NCI-H1436 treated with DMSO at 0.1 percent for 48 hours (cell line): ENCODE data around the gene NEGR1.

Experiments used
- DNase-seq: peaks from one replicate; lab custom pipeline; 2025; lab: John Stamatoyannopoulos, UW

NEGR1 gene

DNA sequence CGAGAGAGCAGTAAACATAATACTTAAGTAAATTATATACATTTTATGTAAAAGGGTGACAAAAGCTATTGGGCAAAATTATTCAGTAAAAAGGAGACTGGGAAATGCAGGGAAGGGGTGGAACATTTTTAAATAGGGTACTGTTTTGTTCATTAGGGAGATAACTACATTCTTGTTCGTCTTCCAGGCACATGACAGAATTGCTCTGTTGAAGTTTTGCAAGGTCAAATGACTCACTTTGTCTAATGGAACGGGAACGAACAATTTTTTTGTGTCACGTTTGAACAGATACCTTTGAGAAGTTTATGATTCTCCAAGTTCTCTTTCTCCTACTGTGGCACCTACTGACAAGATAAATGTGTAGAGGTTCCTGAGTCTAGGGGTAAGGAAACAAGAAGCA, 819.2 kb downstream of the NEGR1 start:
- DNase-seq: no peak

DNA sequence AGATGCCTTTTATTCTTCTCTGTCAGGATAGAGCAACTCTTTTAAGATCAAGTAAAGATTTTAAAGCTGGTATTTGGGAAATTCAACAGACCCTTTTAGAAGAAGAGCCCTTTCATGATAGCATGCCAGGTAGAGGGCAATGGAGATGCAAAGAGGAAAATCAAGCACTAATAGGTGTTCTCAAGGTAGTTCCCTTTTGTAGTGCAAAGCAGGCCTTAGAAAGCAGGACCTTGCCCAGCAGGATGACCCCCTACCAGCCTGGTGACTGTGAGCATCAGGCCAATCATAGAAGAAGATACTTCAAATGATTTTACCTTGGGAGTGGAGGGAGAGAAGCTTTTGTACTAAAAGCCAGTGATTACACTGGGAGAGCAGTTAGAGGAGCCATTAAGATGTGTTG, 820.1 kb downstream of the NEGR1 start:
- no peak for DNase-seq

DNA sequence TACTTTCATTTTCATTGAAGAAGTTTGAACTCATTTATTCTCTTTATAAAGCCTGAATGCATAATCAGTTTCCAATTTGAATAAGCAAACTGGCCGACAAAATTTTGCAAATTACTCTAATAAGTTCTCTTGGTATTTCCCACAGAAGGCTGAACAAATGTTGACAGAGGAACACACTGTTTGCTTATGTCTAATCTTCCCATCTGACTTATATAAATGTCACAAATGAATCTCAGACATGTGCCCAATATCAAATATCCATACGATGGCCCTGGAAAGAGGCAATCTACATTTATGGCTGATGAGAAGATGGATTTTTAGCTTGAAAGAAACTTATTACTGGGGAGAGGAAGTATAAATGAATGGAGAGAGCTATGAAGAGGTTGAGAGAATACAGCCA, 820.9 kb downstream of the NEGR1 start:
- DNase-seq: no peak

DNA sequence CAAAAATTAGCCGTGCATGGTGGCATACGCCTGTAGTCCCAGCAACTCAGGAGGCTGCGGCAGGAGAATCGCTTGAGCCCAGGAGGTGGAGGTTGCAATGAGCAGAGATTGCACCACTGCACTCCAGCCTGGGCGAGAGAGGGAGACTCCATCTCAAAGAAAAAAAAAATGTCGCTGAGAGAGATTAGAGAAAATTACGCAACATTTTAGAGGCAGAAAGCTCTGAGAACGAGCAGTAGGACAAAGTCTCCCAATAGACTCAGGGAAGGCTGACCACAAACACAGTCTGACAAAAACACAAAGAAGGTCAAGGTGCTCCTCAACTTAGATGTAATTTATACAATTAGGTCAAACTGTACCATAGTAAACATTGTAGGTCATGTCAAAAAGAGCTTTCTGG, 833.9 kb downstream of the NEGR1 start:
- DNase-seq: no peak

DNA sequence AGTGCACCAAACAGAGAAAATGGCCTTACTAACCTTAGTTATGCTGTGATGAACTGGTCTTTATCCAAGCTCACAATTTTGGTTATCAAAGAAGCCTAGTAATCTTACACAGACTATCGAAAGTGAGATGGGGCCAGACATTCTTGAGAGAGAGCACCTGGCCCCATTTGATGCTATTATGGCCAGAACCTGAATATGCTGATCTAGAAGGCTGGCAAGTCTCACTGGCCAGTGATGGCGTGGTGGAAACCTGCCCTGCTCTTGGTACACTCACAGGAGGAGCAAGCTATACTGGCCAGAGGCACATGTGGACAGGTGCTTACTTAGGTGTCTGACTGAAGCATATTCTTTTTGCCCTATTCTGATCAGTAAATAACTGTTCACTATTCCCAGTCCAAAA, 843.7 kb downstream of the NEGR1 start:
- no peak for DNase-seq

DNA sequence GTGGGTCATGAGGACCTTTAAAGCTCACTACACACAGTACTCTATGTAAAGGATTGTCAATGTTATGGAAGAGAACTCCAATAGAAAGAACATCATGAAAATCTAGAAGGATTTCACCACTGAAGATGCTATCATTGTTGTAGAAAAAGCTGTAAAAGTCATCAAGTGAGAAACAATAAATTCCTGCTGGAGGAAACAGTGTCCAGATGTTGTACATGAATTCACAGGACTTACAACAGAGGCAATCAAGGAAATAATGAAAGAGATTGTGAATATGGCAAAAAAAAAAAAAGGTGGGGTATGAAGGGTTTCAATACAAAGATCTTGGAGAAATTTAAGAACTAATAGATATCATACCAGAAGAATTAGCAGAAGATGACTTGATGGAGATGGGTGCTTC, 846.4 kb downstream of the NEGR1 start:
- DNase-seq: no peak

DNA sequence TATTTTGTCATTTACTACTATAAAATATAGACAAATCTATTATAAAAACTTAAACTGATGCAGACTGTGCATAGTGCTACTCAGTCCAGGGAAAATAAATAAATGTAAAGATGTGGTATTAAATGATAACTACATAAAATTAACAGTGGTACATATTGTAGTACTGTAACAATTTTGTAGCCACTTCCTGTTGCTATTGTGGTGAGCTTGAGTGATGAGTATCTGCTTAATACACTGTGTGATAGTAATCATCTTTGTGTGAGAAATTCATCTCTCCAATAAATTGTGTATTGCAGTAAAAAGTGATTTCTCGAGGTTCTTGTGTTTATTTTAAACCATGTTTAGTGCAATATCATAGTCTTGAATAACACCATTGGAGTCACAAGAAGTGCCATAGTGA, 848.1 kb downstream of the NEGR1 start:
- DNase-seq: no peak

DNA sequence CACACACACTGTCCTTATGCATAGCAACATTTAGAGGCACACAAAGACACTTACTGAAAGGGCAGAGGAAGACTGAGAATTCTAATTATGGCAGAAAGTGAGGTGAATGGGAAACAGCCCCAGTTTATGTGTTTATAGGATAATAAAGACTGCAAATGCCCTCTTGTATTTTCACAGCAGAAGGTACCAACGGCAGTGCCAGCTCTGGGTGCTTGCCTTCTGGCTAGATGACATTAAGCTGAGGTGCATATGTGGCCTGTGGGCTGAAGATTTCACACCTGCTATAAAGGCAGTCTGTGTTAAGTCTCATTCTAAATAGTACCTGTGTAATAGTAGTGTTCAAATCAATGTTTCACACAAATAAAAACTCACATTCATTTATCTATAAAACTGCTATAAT, 854.3 kb downstream of the NEGR1 start:
- DNase-seq: no peak

DNA sequence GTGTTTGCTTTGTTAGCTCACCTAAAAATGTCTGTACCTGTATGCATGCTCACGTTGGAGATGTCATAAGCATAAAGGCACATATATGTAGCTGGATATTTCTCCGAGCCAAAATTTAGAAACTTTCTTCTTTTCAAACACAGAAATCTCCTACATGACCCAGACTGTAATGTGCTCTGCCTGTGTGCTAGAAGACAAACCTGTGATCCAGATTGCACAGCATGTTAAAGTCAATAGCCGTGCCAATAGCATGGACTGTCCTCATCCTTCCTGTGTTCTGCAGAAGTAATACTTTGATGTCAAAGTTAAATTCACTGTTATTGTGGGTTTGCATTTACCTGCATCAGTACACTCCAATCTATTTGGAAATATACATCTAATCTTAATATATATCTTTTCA, 855.3 kb downstream of the NEGR1 start:
- DNase-seq: no peak

DNA sequence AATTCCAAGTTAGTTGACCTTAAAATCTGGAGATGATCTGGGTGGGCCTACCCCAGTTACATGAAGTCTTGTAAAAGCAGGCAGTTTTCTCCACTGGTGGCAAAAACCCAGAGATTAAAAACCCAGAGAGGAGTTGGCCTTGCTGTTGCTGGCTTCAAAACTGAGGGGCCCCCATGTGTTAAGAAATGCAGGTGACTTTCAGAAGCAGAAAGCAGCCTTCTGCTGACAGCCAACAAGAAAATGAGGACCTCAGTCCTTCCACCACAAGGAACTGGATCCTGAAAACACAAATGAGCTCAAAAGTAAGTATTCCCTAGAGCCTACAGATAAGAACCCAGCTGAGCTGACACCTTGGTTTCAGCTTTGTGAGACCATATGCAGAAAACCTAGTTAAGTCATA, 857.8 kb downstream of the NEGR1 start:
- DNase-seq: no peak

DNA sequence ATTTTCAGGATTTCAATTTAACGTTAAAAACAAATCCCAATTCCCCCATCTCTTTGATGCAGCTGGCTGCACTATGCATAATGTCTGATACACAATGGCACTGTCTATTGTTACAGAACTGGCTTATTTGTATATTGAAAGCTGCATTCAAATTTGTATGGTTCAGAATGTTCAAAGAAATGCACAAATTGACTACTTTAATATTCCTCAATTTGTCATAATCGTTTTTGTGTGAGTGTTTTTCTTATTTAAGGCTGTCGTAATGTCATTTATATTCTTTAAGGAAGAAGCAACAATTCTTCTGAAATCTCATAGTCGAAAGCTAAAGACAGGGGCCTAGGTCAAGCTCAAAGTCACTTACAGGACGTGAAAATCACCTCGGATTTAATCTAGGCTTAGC, 860.1 kb downstream of the NEGR1 start:
- no peak for DNase-seq

DNA sequence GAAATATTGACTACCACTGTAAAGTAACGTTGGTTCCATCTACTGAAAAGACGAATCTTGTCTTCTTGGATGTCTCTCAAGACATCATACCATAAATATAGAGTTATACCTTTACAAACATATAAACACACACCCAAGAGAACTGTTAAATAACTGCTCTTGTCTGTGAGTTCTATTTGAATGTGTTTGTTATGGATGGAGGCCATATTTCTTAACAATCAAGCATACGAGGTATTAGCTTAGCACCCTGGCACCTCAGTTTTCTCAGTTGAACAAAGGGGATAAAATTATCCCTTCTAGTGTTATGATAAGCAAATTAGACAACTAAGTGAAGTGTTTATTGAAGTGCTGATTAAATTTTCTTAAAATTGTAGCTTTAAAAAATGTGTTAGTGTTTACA, 864.9 kb downstream of the NEGR1 start:
- no peak for DNase-seq

DNA sequence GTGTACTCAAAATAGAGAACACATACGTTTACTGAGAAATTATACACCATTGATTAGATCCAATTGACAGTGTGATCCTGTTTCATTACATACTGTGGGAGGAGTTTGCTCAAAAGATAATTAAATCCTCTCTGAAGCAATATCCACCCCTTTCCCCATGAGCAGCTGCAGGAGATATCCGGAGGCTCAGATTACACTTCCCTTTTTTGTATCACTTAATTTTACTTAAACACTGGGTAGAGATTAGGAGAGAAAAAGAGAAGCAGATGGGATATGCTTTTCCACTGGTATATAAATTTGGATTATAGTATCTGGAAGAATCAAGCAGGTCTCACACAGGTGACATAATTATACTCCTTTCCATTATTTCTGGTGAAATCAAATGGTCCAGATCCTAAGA, 868.2 kb downstream of the NEGR1 start:
- peak; percentile 74 for DNase-seq

DNA sequence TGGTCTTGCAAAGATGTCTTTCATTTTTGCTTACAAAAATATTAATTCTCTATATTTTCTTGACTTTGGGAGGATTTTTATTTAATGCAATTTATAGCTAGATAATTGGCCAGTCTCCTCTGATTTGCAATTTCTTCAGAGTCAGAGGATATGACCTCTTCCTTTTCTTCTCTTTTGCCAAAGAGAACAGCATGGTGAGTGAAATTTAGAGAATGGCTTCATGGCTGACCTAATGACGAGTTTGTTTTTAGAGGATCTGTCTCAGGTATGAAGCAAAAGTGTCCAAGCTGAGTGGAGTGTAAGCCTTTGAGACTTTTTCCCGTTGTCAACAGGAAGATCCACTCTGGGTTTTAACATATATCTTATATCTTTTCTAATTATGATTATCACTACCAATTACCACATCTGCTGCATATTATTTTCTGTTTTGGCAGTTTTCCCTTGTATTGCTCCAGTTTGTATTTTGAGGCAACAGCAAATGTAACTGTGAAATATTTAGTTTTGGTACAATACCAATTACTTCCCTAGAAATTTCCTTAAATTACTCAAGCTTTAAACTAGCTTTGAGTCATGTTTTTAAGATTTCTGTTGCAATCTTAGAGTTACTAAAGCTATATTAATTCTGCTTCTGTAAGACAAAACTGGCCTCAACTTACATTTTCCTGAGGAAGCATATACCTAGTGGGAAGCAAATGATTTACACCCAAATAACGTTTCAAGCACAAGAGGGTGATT, 868.7 kb downstream of the NEGR1 start:
- DNase-seq: no peak

DNA sequence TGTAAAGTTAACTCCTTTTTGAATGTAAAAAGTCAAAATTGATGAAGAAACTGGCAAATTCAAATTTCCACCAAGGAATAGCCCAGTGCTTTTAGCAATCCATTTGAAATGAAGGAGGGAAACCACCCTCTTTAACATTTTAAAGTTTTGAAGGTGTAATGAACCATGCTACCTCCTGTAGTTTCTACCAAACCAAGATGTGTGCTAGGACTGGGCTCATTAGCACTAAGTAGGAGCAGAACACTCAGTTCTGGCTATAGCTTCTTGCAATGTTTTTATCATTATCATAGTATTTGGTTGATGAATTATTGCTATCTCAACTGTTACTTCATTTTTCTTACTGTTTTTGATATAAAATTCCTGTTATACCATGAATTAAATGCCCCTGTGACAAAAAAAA, 882.3 kb downstream of the NEGR1 start:
- DNase-seq: no peak

DNA sequence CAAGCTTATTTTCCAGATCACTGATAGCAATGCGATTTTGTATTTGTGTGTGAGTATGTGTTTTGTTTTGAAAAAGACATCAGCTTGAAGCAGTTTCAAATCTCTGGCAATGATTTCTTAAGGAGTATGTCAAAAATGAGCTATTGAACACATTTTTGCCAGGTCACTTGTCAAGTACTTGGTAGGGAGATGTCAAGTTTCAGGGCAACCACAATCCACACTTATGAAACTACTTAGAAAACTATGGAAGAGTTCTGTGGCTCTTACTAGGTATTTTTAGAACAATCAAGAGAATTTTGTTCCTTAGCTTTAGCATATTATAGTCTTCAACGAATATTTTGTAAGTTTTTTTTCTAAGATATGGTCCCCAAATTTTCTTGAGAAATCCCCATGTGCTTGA, 882.7 kb downstream of the NEGR1 start:
- DNase-seq: no peak

DNA sequence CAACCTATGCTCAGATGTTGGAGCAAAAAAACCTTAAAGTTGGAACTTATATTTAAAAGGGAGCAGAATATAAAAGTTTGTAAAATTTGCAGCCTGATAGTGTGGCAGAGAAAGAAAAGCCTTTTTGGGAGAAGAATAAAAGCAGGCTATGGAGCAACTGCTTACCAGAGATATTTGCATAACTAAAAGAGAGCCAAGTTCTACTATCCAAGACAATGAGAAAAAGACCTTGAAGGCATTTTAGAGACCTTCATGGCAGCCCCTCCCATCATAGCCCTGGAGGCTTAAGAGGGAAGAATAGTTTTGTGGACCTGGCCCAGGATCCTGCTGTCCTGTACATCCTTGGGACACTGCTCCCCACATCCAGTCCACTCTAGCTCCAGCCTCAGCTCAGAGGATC, 889.0 kb downstream of the NEGR1 start:
- no peak for DNase-seq

DNA sequence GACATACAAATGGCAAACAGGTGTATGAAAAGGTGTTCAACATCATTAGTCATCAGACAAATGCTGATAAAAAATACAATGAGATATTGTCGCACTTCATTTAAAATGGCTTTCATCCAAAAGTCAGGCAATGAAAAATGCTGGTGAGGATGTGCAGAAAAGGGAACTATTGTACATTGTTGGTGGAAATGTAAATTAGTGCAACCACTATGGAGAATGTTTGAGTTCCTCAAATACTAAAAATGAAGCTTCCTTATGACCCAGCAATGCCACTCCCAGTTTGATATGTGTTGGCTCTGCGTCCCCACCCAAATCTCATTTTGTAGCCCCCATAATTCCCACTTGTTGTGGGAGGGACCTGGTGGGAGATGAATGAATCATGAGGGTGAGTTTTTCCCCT, 891.8 kb downstream of the NEGR1 start:
- no peak for DNase-seq

DNA sequence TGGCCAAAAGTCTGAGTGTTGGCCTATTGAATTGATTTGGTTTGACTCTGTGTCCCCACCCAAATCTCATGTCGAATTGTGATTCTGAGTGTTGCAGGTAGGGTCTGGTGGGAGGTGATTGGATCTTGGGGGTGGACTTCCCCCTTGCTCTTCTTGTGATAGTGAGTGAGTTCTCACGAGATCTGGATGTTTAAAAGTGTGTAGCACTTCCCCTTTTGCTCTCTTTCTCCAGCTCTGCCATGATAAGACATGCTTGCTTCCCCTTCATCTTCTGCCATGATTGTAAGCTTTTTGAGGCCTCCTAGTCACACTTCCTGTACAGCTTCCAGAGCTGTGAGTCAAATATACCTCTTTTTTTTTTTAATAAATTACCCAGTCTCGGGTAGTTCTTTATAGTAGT, 904.5 kb downstream of the NEGR1 start:
- no peak for DNase-seq

DNA sequence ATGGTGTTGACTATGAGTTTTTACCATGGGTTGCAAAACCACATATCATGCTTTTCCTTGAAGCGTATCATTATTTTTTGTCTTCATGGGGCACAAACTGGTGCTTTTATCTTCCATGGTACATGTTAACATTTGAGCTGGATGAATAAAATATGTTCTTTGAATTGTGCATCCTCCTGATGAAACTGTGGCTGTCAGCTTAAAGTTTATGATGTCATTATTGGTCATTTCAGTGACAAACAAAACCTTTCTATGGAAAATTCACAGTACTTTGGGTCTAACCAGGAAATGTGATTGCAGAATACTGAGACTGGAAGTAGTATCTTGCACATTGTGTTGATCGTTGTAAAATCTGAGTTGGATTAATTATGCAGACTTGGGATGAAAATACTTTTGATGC, 909.8 kb downstream of the NEGR1 start:
- DNase-seq: no peak

DNA sequence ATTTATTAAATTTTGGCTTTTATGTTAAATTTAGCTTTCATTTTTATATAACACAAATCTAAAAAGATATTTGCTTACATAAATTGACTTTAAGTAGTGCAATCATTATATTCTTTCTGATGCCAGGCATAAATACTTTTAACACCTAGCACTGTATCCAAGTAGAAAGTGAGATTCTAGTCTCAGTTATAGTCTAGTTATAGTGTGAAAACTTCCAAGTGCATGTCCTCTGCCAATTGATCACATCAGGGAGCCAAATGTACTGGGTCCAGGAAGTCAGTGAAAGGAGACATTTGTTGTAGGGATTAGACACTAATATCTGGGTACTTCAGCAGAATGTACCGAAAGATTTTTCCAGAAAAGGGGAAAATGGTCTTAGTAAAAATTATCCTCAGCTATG, 910.8 kb downstream of the NEGR1 start:
- DNase-seq: no peak

DNA sequence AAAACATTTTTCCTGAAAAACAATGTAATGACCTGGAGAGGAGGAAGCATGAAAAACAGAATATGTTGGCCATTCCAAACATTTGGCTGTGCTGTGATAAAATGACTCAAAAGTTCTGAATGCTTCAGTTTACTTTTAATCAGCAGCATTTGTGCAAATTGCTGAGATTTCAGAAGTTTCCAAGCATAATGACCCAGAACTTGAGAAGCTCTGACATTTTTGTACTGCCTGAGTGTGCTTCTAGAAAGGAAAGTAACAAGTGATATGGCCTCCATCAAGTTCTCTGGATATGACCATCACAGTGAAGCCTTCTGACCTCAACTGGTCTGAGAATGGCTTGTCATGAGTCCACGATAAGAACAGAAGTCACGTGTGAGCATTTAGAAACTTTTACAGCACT, 918.1 kb downstream of the NEGR1 start:
- no peak for DNase-seq

DNA sequence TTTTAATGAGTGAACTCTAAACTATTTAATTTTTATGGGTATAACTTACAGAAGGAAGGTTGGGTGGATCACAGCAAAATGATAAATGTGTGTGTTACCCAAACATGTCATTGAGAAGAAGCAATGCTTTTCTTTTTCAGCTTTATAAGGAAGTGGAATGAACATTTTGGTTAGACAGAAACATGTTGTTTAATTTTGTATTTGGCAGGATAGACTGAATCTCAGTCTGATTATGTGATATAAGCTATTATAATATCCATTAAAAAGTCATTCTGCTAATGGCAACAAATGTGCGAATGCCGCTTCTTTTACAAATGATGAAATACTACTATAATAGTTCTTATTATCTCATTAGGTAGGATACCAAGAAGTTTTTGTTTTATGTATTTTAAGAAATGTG, 919.6 kb downstream of the NEGR1 start:
- DNase-seq: no peak

DNA sequence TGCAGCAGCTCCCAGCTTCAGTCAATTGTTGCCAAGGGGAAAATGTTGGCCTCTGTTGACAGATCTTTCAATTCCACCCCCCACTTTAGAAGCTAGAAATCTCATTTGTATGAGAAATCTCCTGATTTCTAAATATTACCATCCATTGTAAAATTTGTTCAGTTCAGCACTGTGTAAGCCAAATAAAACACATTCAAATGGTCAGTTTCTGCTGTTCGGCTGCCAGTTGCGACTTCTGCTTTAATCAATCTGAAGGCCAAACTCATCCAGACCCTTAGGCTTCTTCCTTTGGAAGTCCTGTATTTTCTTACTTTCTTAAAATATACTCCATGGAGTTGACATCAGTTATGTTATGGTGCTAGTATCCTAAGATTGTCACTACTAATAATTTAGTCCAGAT, 920.3 kb downstream of the NEGR1 start:
- no peak for DNase-seq

DNA sequence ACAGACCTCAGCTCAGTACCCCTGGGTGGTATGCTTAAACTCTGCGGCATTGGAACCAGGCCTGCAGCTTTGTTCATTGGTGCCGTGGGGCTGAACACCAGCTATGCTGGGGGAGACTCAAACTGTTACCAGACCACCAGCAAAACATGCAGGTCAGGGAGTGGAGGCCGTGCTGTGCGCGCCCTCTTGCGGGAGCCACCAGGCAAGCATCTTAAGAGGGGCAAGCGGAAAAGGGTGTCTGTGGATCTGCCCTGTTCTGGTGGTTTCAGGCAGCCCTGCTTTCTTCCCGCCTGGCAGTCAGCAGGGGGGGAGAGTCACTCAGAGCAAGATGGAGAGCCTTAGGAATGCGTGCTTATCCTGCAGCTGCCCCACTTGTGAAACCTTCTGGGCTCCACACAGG, 924.6 kb downstream of the NEGR1 start:
- no peak for DNase-seq
